Measurements from ENCODE around the gene AUTS2. TPM values are rescaled to one million over a fixed set of nuclear protein-coding genes. Genes with fewer than 3 reads are reported as not detected.

AUTS2 gene
- total and polyA plus RNA-seq, 10 of the 15 experiments (the other 5 are each of a cell fraction or from before 2014, with no cell fraction given): 6.4 to 55.6 (median 21.6) TPM

DNA sequence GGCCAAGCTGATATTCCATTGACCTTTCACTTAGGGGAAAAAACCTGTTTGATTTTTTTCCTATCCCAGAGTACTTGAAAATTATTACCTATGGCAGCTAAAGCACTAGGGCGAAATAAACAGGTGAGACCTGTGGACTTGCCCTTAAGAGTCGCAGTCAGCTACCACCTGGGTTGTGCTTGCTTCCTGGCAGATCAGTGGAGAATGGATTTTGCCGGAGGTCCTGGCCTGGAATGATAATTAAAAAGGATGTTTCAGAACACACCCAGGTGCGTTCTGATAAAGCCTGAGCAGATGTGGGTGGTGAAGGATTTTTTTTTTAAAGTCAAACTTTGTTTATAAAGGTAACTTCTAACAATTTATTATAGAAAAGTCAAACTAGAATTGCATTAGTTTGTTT, 59.1 kb downstream of the AUTS2 start:
- WGBS (ENCODE audit: insufficient coverage, insufficient replicate concordance, low lambda C conversion rate, missing lambda C conversion rate): 97% methylated on average over 4 of the region's 4 CpGs
- TF ChIP-seq, protein P1, sequence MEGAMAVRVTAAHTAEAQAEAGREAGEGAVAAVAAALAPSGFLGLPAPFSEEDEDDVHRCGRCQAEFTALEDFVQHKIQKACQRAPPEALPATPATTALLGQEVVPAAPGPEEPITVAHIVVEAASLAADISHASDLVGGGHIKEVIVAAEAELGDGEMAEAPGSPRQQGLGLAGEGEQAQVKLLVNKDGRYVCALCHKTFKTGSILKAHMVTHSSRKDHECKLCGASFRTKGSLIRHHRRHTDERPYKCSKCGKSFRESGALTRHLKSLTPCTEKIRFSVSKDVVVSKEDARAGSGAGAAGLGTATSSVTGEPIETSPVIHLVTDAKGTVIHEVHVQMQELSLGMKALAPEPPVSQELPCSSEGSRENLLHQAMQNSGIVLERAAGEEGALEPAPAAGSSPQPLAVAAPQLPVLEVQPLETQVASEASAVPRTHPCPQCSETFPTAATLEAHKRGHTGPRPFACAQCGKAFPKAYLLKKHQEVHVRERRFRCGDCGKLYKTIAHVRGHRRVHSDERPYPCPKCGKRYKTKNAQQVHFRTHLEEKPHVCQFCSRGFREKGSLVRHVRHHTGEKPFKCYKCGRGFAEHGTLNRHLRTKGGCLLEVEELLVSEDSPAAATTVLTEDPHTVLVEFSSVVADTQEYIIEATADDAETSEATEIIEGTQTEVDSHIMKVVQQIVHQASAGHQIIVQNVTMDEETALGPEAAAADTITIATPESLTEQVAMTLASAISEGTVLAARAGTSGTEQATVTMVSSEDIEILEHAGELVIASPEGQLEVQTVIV (IDR thresholded peaks at IDR 0.05; ENCODE audit: borderline replicate concordance, partially characterized antibody): no peak
- TF ChIP-seq ASH2L (IDR thresholded peaks at IDR 0.05; ENCODE audit: borderline replicate concordance, low read depth): no peak
- no peak for TF ChIP-seq HDGF (IDR thresholded peaks at IDR 0.05)
- TF ChIP-seq CBFB (IDR thresholded peaks at IDR 0.05; ENCODE audit: low read depth): no peak
- TF ChIP-seq ZBTB4 (CRISPR knock-in tag; IDR thresholded peaks at IDR 0.05): no peak
- no peak for TF ChIP-seq ATF7 (IDR thresholded peaks at IDR 0.05; ENCODE audit: low read depth)
- no peak for TF ChIP-seq RBBP5 (conservative IDR thresholded peaks at IDR 0.05)
- ATAC-seq (no peak), FAIRE-seq (no peak), DNase-seq (ENCODE audit: low read depth, low spot score) (no peak)
- no TSS peak for BruUV-seq (replicated peaks)
- H3K36me3 ChIP-seq (ENCODE audit: control insufficient read depth in 2 of 2, insufficient read depth in 2 of 2, low read length in 1 of 2): no peaks in the 10 kb centered on the region
- no peak overlapping the region for H3K4me2 ChIP-seq (ENCODE audit: control insufficient read depth, insufficient read depth)
- CTCF ChIA-PET: interaction anchor here (0.6 to 2.4 kb wide), 2 partner anchors 17 to 26 kb away, joined by 3 to 9 read pairs; no protein-coding TSS in a partner anchor
- H3K4me3 ChIP-seq: no peak overlapping the region
- H3K27ac ChIP-seq (ENCODE audit: control insufficient read depth, insufficient read depth): no peak overlapping the region
- SMC1A ChIA-PET (ENCODE audit: uncharacterized antibody, unreplicated experiment): interaction anchor here (1.5 to 7.3 kb wide), 3 partner anchors 18 to 82 kb away, joined by 5 to 60 read pairs (median 6); no protein-coding TSS in a partner anchor
- H3K79me2 ChIP-seq (ENCODE audit: control insufficient read depth, insufficient read depth, low read length): peaks cover 13% of the 10 kb centered on the region
- H3K4me1 ChIP-seq (ENCODE audit: control insufficient read depth, insufficient read depth, low read length): peaks cover 34% of the 10 kb centered on the region
- H3K9ac ChIP-seq (ENCODE audit: control insufficient read depth, insufficient read depth, low read length): no peak overlapping the region
- H3K9me3 ChIP-seq (replicated peaks; ENCODE audit: control insufficient read depth, insufficient read depth, low read length): no peaks in the 10 kb centered on the region
- POLR2A ChIA-PET: interaction anchor here (0.9 kb wide), 1 partner anchor 39 kb away, joined by 4 read pairs; no protein-coding TSS in a partner anchor
- RAD21 ChIA-PET (ENCODE audit: unreplicated experiment): interaction anchor here (1.1 kb wide), 2 partner anchors 17 to 54 kb away, joined by 3 to 4 read pairs; no protein-coding TSS in a partner anchor
- in situ Hi-C loops (cut with MboI): no loop called here
- intact Hi-C loops (cut with micrococcal nuclease; ENCODE audit: unreplicated experiment): no loop called here
- H4K20me1 ChIP-seq (ENCODE audit: control insufficient read depth, insufficient read depth): no peaks in the 10 kb centered on the region
- no peak overlapping the region for H2AFZ ChIP-seq (ENCODE audit: control insufficient read depth, low read depth, low read length)
- no peaks in the 10 kb centered on the region for H3K27me3 ChIP-seq (replicated peaks in 1 of 2; ENCODE audit: control insufficient read depth in 2 of 2, insufficient read depth in 2 of 2, low read length in 1 of 2)

Measured in GM12878 (cell line).